Endodermal cell (in vitro differentiated cells): ENCODE measurements around the gene PLA2G3. TPM values are rescaled to one million over a fixed set of nuclear protein-coding genes. Genes with fewer than 3 reads are reported as not detected.

Experiments used
- DNase-seq: peaks from one replicate; pipeline ENCODE4 v3.0.0-alpha.2; 2017
- H3K27ac ChIP-seq: 2 replicates; pipeline ENCODE4 v1.5.1; 2013; ENCODE audit warnings: mild to moderate bottlenecking, low read depth, low read length, moderate library complexity
- H3K27me3 ChIP-seq: 2 replicates; pipeline ENCODE4 v1.6.1; 2013; ENCODE audit warnings: mild to moderate bottlenecking, low read length, moderate library complexity; ENCODE audit not compliant: insufficient read depth, control insufficient read depth, poor library complexity, severe bottlenecking
- H3K36me3 ChIP-seq: 2 replicates; pipeline ENCODE4 v1.7.0; 2013; ENCODE audit warnings: mild to moderate bottlenecking, low read length, moderate library complexity; ENCODE audit not compliant: control insufficient read depth, insufficient read depth
- H3K4me1 ChIP-seq: one replicate; pipeline ENCODE4 v1.7.0; 2013; ENCODE audit warnings: low read length; ENCODE audit not compliant: control insufficient read depth, insufficient read depth
- H3K4me3 ChIP-seq: 2 replicates; pipeline ENCODE4 v1.5.1; 2013; ENCODE audit warnings: mild to moderate bottlenecking, low read length, moderate library complexity
- H3K9ac ChIP-seq: 2 replicates; pipeline ENCODE4 v1.6.1; 2013; ENCODE audit warnings: mild to moderate bottlenecking, low read length, moderate library complexity; ENCODE audit not compliant: poor library complexity, severe bottlenecking; ENCODE audit errors: extremely low read depth
- H3K9me3 ChIP-seq: 2 replicates; pipeline ENCODE4 v1.6.1; 2013; ENCODE audit warnings: mild to moderate bottlenecking, low read length, moderate library complexity; ENCODE audit not compliant: control insufficient read depth
- H3K27ac Mint-ChIP-seq: 2 replicates; pipeline ENCODE4 v1.8.0; 2020; ENCODE audit warnings: mixed read lengths
- H3K27me3 Mint-ChIP-seq: 2 replicates; pipeline ENCODE4 v1.8.0; 2021; ENCODE audit warnings: mild to moderate bottlenecking, mixed read lengths; ENCODE audit not compliant: insufficient read depth
- H3K36me3 Mint-ChIP-seq: 2 replicates; pipeline ENCODE4 v1.8.0; 2020; ENCODE audit warnings: low read depth, mixed read lengths
- H3K4me1 Mint-ChIP-seq: 2 replicates; pipeline ENCODE4 v1.8.0; 2020; ENCODE audit warnings: mixed read lengths
- H3K4me3 Mint-ChIP-seq: 2 replicates; pipeline ENCODE4 v1.8.0; 2020; ENCODE audit warnings: mild to moderate bottlenecking, moderate library complexity, mixed read lengths
- H3K9me3 Mint-ChIP-seq: 2 replicates; pipeline ENCODE4 v1.8.0; 2020; ENCODE audit warnings: mild to moderate bottlenecking, mixed read lengths
- WGBS, 2 experiments: methylation state at CpG; one replicate each; pipeline versions ENCODE4 v1.1.5 to v1.1.7; 2013; ENCODE audit warnings: missing lambda C conversion rate in 2 of 2, mixed read lengths in 1 of 2; ENCODE audit not compliant: insufficient coverage in 1 of 2, insufficient read length in 1 of 2; 5-methylcytosine and 5-hydroxymethylcytosine counted together
- total RNA-seq, 2 donors: library from RNA; stranded (reverse); fragmentation: NEBNext Ultra II Directional in 1 of 2; extraction: Animal tissue kit (Norgen Biotek cat#: 25700) in 1 of 2; gene quantifications; 2 replicates in 1 of 2; 3 replicates in 1 of 2; pipeline ENCODE4 v1.2.1, GENCODE V29; 2021
- TF ChIP-seq, protein P1 (sequence below): fragments of 200-600 bp; sonication (generic); conservative IDR thresholded peaks from 2 replicates; pipeline ENCODE4 v1.5.0; 2021; ENCODE audit warnings: antibody characterized with exemption, mild to moderate bottlenecking

The PLA2G3 gene
- total RNA-seq, 2 donors from 2014 or later = 4.1 to 4.6 TPM

DNA sequence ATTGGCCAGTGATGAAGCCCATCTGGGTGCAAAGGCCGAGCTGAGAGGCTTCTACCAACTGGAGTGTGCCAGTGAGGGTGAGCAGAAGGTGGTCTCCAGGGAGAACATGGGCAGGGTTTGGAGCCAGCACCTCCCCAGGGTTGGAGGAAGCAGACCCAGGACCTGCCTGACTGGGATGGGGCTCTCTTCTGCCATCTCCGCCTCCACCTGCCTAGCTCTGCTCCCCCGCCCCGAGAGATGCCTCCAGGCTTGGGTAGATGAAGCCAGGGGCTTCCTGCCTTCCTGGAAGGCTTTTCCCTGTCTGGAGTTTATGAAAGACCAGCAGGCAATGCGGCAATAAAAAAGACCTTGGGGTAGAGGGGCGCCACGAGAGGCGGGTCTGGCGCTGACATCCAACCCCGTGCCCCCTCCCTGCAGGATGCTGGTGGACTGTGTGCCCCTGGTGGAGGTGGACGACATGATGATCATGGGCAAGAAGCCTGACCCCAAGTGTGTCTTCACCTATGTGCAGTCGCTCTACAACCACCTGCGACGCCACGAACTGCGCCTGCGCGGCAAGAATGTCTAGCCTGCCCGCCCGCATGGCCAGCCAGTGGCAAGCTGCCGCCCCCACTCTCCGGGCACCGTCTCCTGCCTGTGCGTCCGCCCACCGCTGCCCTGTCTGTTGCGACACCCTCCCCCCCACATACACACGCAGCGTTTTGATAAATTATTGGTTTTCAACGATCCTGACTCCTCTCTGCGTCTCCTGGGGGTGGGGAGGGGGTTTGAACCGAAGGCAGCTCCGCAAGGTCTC lies 36.2 kb downstream of the PLA2G3 start:
- H3K4me1 Mint-ChIP-seq = peaks cover 5% of the 10 kb centered on the region
- H3K27ac Mint-ChIP-seq = no peak overlapping the region
- Histone ChIP-seq H3K4me3 (no peak overlapping the region), H3K4me1 (no peaks in the 10 kb centered on the region), H3K9me3 (no peaks in the 10 kb centered on the region), H3K36me3 (peaks cover 7% of the 10 kb centered on the region), H3K27ac (no peak overlapping the region), H3K27me3 (peaks cover 23% of the 10 kb centered on the region), H3K9ac (no peak overlapping the region)
- DNase-seq = no peak
- no peaks in the 10 kb centered on the region for H3K36me3 Mint-ChIP-seq
- TF ChIP-seq, protein P1, sequence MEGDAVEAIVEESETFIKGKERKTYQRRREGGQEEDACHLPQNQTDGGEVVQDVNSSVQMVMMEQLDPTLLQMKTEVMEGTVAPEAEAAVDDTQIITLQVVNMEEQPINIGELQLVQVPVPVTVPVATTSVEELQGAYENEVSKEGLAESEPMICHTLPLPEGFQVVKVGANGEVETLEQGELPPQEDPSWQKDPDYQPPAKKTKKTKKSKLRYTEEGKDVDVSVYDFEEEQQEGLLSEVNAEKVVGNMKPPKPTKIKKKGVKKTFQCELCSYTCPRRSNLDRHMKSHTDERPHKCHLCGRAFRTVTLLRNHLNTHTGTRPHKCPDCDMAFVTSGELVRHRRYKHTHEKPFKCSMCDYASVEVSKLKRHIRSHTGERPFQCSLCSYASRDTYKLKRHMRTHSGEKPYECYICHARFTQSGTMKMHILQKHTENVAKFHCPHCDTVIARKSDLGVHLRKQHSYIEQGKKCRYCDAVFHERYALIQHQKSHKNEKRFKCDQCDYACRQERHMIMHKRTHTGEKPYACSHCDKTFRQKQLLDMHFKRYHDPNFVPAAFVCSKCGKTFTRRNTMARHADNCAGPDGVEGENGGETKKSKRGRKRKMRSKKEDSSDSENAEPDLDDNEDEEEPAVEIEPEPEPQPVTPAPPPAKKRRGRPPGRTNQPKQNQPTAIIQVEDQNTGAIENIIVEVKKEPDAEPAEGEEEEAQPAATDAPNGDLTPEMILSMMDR = no peak
- H3K27me3 Mint-ChIP-seq = peaks cover 40% of the 10 kb centered on the region
- no peaks in the 10 kb centered on the region for H3K9me3 Mint-ChIP-seq
- 90 to 98% methylated on average over 18 to 31 of the region's 33 CpGs for WGBS, 2 experiments
- no peak overlapping the region for H3K4me3 Mint-ChIP-seq

DNA sequence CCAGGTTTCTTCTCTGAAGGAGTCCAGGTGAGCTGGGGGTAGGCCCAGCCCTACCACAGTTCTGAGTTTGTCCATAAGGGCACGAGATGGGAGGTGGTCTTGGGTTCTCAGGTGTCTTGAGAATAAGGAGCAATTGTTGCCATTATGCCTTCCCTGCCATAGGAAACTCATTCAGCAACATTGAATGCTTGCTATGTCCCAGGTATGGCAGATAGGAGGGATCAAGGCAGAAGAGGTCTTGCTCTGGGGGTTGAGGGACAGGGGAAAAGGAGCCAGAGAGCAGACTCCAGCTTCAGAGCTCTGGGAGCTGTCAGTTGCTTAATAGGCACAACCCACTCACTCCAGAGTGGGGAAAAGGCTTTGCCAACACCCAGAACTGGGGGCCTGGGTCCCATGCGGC lies 37.2 kb downstream of the PLA2G3 start:
- TF ChIP-seq, protein P1 = no peak
- no peak overlapping the region for H3K27ac ChIP-seq
- H3K4me3 Mint-ChIP-seq = no peak overlapping the region
- H3K27me3 ChIP-seq = peaks cover 23% of the 10 kb centered on the region
- DNase-seq = no peak
- H3K27me3 Mint-ChIP-seq = peaks cover 40% of the 10 kb centered on the region
- H3K4me1 ChIP-seq = no peaks in the 10 kb centered on the region
- 83 to 89% methylated on average over 1 to 2 of the region's 2 CpGs for WGBS, 2 experiments
- peaks cover 5% of the 10 kb centered on the region for H3K4me1 Mint-ChIP-seq
- H3K9me3 Mint-ChIP-seq = no peaks in the 10 kb centered on the region
- H3K9me3 ChIP-seq = no peaks in the 10 kb centered on the region
- H3K36me3 Mint-ChIP-seq = no peaks in the 10 kb centered on the region
- H3K36me3 ChIP-seq = peaks cover 10% of the 10 kb centered on the region
- no peak overlapping the region for H3K27ac Mint-ChIP-seq
- H3K4me3 ChIP-seq = no peak overlapping the region
- no peak overlapping the region for H3K9ac ChIP-seq

DNA sequence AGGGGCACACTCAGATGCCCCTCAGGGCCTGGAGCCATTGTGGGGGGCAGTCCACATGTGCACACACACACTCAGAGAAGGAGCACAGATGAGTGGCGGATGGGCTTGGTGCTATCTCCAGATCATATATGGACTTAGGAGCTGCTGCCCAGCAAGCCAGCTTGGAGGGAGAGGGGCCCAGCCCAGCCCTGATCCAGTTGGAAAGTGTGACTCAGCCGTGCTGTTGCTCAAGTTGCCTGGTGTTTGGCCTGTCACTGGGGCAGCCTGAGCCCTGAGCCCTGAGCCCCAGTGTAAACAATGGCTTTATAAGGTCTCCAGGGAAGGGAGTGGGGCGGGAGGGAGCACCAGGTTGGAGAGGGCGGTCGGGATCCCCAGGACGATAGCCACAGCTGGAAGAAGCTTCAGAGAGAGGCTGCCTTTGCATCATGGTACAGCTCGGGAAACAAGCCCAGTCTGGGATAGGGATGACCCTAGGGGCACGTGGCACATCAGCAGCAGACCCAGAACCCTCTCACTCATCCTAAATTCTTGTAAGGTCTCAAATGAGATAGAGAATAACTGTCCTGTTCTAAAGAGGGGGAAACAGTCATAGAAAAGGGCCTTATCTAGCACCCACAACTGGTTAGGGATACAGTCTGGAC lies 37.7 kb downstream of the PLA2G3 start:
- Histone ChIP-seq H3K4me1 (no peaks in the 10 kb centered on the region), H3K4me3 (no peak overlapping the region), H3K9me3 (no peaks in the 10 kb centered on the region), H3K27ac (no peak overlapping the region), H3K36me3 (peaks cover 15% of the 10 kb centered on the region), H3K27me3 (peaks cover 23% of the 10 kb centered on the region), H3K9ac (no peak overlapping the region)
- no peak overlapping the region for H3K4me3 Mint-ChIP-seq
- no peak overlapping the region for H3K27ac Mint-ChIP-seq
- no peaks in the 10 kb centered on the region for H3K9me3 Mint-ChIP-seq
- WGBS, 2 experiments = 85 to 93% methylated on average over 4 to 8 of the region's 8 CpGs
- no peak for DNase-seq
- TF ChIP-seq, protein P1 = no peak
- no peaks in the 10 kb centered on the region for H3K4me1 Mint-ChIP-seq
- no peaks in the 10 kb centered on the region for H3K36me3 Mint-ChIP-seq
- peaks cover 35% of the 10 kb centered on the region for H3K27me3 Mint-ChIP-seq
